Caco-2 (cell line): ENCODE data around the gene BRD7. TPM values are rescaled to one million over a fixed set of nuclear protein-coding genes. Genes with fewer than 3 reads are reported as not detected.

Source experiments
- BruUV-seq: library from RNA; stranded (reverse); fragments of 400-500 nt; replicated peaks from 2 replicates; lab custom pipeline; 2021; lab: Mats Ljungman, UMichigan
- CTCF ChIA-PET: fragments of 300-600 bp; sonication (Branson Sonifier 250); formaldehyde crosslinking; loops from one replicate; lab custom pipeline; 2022; ENCODE audit warnings: antibody characterized with exemption; lab: Charles Lee
- POLR2A ChIA-PET: fragments of 300-600 bp; sonication (Branson Sonifier 250); formaldehyde crosslinking; loops from one replicate; lab custom pipeline; 2022; ENCODE audit warnings: antibody characterized with exemption; lab: Charles Lee
- DNase-seq, 2 experiments: peaks; one replicate each; pipeline versions ENCODE4 v3.0.0 to v3.0.0-alpha.2; 2020 to 2022
- H3K27me3 ChIP-seq: replicated peaks from 2 replicates; pipeline ENCODE4 v1.6.0; 2011; ENCODE audit warnings: low read length; ENCODE audit not compliant: control insufficient read depth, insufficient read depth
- H3K36me3 ChIP-seq: 2 replicates; pipeline ENCODE4 v1.5.1; 2011; ENCODE audit warnings: low read length; ENCODE audit not compliant: control insufficient read depth, insufficient read depth
- H3K4me1 ChIP-seq: fragments of 250-450 bp; sonication (Bioruptor Pico); 2 replicates; pipeline ENCODE4 v1.5.1; 2020; ENCODE audit warnings: mild to moderate bottlenecking
- H3K4me3 ChIP-seq: 2 replicates; pipeline ENCODE4 v1.5.1; 2011; ENCODE audit warnings: low read depth, mild to moderate bottlenecking, control low read depth, low read length
- H3K9me3 ChIP-seq: fragments of 250-450 bp; sonication (Bioruptor Pico); 2 replicates; pipeline ENCODE4 v1.5.1; 2020; ENCODE audit warnings: mild to moderate bottlenecking, moderate library complexity
- H3K27ac Mint-ChIP-seq: one replicate; pipeline ENCODE4 v1.8.0; 2022; ENCODE audit warnings: mixed read lengths; ENCODE audit not compliant: unreplicated experiment
- H3K27me3 Mint-ChIP-seq: one replicate; pipeline ENCODE4 v1.8.0; 2022; ENCODE audit warnings: mixed read lengths; ENCODE audit not compliant: insufficient read depth, unreplicated experiment
- H3K36me3 Mint-ChIP-seq: one replicate; pipeline ENCODE4 v1.8.0; 2022; ENCODE audit warnings: mild to moderate bottlenecking, mixed read lengths; ENCODE audit not compliant: insufficient read depth, unreplicated experiment
- H3K4me1 Mint-ChIP-seq: one replicate; pipeline ENCODE4 v1.8.0; 2022; ENCODE audit warnings: low read depth, mixed read lengths; ENCODE audit not compliant: unreplicated experiment
- H3K4me3 Mint-ChIP-seq: one replicate; pipeline ENCODE4 v1.8.0; 2022; ENCODE audit warnings: mild to moderate bottlenecking, moderate library complexity, mixed read lengths; ENCODE audit not compliant: unreplicated experiment
- H3K9me3 Mint-ChIP-seq: one replicate; pipeline ENCODE4 v1.8.0; 2022; ENCODE audit warnings: mixed read lengths; ENCODE audit not compliant: unreplicated experiment
- intact Hi-C: fragments of 100-400 bp; cut with micrococcal nuclease; formaldehyde crosslinking; loops from one replicate; pipeline ENCODE4 v1.10.0; 2022; ENCODE audit not compliant: unreplicated experiment
- total RNA-seq: library from RNA; stranded (reverse); gene quantifications from 2 replicates; pipeline ENCODE4 v1.2.3, GENCODE V29; 2022
- TF ChIP-seq, protein P1 (sequence below), 2 experiments: fragments of 200-600 bp in 1 of 2; IDR thresholded peaks; 1 replicate in 1 of 2; 2 replicates in 1 of 2; pipeline versions ENCODE4 v1.5.1 to v1.8.0; 2011 to 2022; ENCODE audit warnings: antibody characterized with exemption in 1 of 2, control low read depth in 1 of 2, inconsistent platforms in 1 of 2, low read depth in 1 of 2, low read length in 1 of 2, mild to moderate bottlenecking in 1 of 2, moderate library complexity in 1 of 2; ENCODE audit not compliant: insufficient read depth in 1 of 2, severe bottlenecking in 1 of 2, unreplicated experiment in 1 of 2

Gene BRD7
- total RNA-seq, 1 experiment from 2014 or later, result 170 TPM

DNA sequence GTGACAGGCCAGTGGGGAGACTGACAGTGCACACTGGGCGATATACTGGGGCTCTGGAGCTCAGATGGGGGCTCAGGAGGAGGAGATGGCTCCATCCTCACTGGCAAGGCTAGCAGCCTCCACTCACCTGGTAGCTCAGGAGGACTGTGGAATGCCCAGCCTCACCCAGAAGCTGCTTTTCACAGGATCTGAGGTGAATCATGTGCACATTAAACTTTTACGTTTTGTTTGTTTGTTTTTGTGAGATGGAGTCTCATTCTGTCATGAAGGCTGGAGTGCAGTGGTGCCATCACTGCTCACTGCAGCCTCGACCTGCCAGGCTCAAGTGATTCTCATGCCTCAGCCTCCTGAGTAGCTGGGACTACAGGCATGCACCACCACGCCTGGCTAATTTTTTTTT is 73.8 kb downstream of the BRD7 start:
- H3K27me3 ChIP-seq, result no peaks in the 10 kb centered on the region
- TF ChIP-seq, protein P1, sequence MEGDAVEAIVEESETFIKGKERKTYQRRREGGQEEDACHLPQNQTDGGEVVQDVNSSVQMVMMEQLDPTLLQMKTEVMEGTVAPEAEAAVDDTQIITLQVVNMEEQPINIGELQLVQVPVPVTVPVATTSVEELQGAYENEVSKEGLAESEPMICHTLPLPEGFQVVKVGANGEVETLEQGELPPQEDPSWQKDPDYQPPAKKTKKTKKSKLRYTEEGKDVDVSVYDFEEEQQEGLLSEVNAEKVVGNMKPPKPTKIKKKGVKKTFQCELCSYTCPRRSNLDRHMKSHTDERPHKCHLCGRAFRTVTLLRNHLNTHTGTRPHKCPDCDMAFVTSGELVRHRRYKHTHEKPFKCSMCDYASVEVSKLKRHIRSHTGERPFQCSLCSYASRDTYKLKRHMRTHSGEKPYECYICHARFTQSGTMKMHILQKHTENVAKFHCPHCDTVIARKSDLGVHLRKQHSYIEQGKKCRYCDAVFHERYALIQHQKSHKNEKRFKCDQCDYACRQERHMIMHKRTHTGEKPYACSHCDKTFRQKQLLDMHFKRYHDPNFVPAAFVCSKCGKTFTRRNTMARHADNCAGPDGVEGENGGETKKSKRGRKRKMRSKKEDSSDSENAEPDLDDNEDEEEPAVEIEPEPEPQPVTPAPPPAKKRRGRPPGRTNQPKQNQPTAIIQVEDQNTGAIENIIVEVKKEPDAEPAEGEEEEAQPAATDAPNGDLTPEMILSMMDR (IDR thresholded peaks at IDR 0.05; ENCODE audit: insufficient read depth in 1 of 2, low read depth in 1 of 2, low read length in 1 of 2, severe bottlenecking in 1 of 2, unreplicated experiment in 1 of 2), result no peak
- H3K4me1 ChIP-seq, result no peaks in the 10 kb centered on the region
- no peaks in the 10 kb centered on the region for H3K27me3 Mint-ChIP-seq
- CTCF ChIA-PET, result no interaction called here
- H3K4me3 Mint-ChIP-seq, result no peak overlapping the region
- H3K9me3 ChIP-seq, result no peaks in the 10 kb centered on the region
- intact Hi-C loops, result no loop called here
- peaks cover 2% of the 10 kb centered on the region; the same call in 1 of the 2 replicates for H3K36me3 ChIP-seq
- peaks cover 10% of the 10 kb centered on the region for H3K4me1 Mint-ChIP-seq
- no peak overlapping the region for H3K4me3 ChIP-seq
- no peak for DNase-seq
- POLR2A ChIA-PET, result no interaction called here
- no peaks in the 10 kb centered on the region for H3K9me3 Mint-ChIP-seq
- peaks cover 17% of the 10 kb centered on the region for H3K36me3 Mint-ChIP-seq
- H3K27ac Mint-ChIP-seq, result no peak overlapping the region
- BruUV-seq, result no TSS peak

DNA sequence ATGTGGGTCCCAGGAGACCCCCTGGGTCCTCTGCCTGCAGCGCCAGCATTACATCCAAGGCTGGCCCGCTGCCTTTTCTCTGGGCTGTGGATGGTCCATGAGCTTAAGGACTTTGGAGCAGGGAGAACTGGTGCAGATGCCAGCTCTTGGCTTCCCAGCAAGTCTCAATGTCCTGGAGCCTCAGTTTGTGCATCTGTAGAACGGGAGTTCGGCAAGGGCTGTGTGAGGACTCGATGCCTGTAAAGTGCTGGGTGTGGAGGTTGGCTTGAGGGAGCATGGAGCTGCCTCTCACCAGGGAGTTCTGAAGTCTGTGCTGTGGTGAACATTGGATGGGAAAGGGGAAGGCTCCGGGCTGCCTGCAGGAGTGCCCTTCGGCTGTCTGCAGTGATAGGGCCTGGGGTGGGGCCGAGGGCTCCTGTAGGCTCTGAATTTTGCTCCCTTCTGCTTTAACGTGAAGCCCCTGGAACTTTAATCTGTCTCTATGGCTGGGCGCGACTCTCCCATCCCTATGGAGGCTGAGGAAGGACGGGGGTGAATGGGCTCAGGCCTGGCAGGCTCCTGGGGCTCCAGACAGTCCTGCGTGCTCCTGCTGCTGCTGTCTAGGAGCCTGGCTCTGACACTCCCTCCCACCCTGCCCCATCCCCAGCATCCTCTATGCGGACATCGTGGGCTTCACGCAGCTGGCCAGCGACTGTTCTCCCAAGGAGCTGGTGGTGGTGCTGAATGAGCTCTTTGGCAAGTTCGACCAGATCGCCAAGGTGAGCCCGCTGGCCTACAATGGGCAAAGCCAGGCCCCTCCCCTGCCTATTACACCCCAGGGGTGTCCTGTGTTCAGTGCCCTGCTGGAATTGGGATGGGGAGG is 74.6 kb downstream of the BRD7 start:
- TF ChIP-seq, protein P1 (IDR thresholded peaks at IDR 0.05; ENCODE audit: insufficient read depth in 1 of 2, low read depth in 1 of 2, low read length in 1 of 2, severe bottlenecking in 1 of 2, unreplicated experiment in 1 of 2), result no peak
- Mint-ChIP-seq H3K4me3 (no peak overlapping the region), H3K36me3 (peaks cover 19% of the 10 kb centered on the region), H3K27ac (no peak overlapping the region), H3K4me1 (peaks cover 10% of the 10 kb centered on the region), H3K9me3 (no peaks in the 10 kb centered on the region), H3K27me3 (no peaks in the 10 kb centered on the region)
- Histone ChIP-seq H3K36me3 (peaks cover 2% of the 10 kb centered on the region; the same call in 1 of the 2 replicates), H3K9me3 (no peaks in the 10 kb centered on the region), H3K4me1 (no peaks in the 10 kb centered on the region), H3K27me3 (no peaks in the 10 kb centered on the region), H3K4me3 (no peak overlapping the region)
- no TSS peak for BruUV-seq
- POLR2A ChIA-PET, result no interaction called here
- intact Hi-C loops, result no loop called here
- CTCF ChIA-PET, result no interaction called here
- DNase-seq, result no peak

DNA sequence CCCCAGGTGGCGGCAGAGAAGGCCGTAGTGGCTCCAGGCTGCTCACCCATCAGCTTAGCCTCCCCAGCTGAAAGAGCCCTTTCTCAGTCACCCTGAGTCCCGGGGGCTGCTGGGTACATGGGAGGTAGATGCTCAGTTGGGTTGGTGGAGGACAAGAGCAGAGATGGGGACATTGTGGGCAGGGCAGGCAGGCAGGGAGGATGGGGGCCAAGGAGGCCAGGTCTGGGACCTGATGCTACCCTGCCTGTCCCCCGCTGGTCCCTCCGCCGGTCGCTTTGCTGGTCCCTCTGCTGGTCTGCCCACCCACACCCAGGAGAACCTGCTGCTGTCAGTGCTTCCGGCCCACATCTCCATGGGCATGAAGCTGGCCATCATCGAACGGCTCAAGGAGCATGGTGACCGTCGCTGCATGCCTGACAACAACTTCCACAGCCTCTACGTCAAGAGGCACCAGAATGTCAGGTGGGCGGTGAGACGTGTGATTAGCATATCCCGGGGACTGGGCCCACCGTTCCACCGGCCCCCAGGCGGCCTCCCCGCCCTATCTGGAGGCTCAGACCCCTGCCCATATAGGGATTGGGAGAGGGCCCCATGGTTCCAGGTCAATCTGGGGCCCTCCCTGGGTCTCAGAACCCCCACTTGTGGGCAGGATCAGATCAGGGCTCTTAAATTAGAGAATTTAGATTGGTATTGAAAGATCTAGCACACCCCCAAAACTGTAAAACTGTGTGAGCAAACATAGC is 75.6 kb downstream of the BRD7 start:
- ChIA-PET CTCF (no interaction called here), POLR2A (no interaction called here)
- Histone ChIP-seq H3K9me3 (no peaks in the 10 kb centered on the region), H3K4me1 (no peaks in the 10 kb centered on the region), H3K4me3 (no peak overlapping the region), H3K27me3 (no peaks in the 10 kb centered on the region), H3K36me3 (peaks cover 2% of the 10 kb centered on the region; the same call in 1 of the 2 replicates)
- Mint-ChIP-seq H3K36me3 (peaks cover 23% of the 10 kb centered on the region), H3K9me3 (no peaks in the 10 kb centered on the region), H3K27me3 (no peaks in the 10 kb centered on the region), H3K27ac (no peak overlapping the region), H3K4me3 (no peak overlapping the region), H3K4me1 (peaks cover 9% of the 10 kb centered on the region)
- BruUV-seq, result no TSS peak
- DNase-seq, result no peak
- TF ChIP-seq, protein P1 (IDR thresholded peaks at IDR 0.05; ENCODE audit: insufficient read depth in 1 of 2, low read depth in 1 of 2, low read length in 1 of 2, severe bottlenecking in 1 of 2, unreplicated experiment in 1 of 2), result no peak
- intact Hi-C loops, result no loop called here
